GM23338 (cell line): ENCODE data around the gene RPL41. TPM values are rescaled to one million over a fixed set of nuclear protein-coding genes. Genes with fewer than 3 reads are reported as not detected.

Experiments used
- ATAC-seq: fragments of 200-7000 bp; cut with Tn5 transposase; 3 replicates; pipeline ENCODE4 v1.9.1; 2020
- DNase-seq: peaks from one replicate; pipeline ENCODE4 v3.0.0-alpha.2; 2015; ENCODE audit warnings: low spot score
- H2AFZ ChIP-seq: fragments of 200-600 bp; sonication (generic); 2 replicates; pipeline ENCODE4 v1.8.0; 2016; ENCODE audit warnings: antibody characterized with exemption, mild to moderate bottlenecking, moderate library complexity
- H3F3A ChIP-seq: fragments of 200-600 bp; sonication (generic); replicated peaks from 2 replicates; pipeline ENCODE4 v1.8.0; 2017; ENCODE audit warnings: antibody characterized with exemption, mixed run types, low read depth
- H3K27ac ChIP-seq: fragments of 200-600 bp; sonication (generic); 2 replicates; pipeline ENCODE4 v1.6.1; 2016; ENCODE audit warnings: low read depth
- H3K27me3 ChIP-seq: fragments of 200-600 bp; sonication (generic); 2 replicates; pipeline ENCODE4 v1.8.0; 2016; ENCODE audit warnings: mild to moderate bottlenecking, mixed run types, moderate library complexity; ENCODE audit not compliant: insufficient read depth
- H3K36me3 ChIP-seq: fragments of 200-600 bp; sonication (generic); 2 replicates; pipeline ENCODE4 v1.8.0; 2016; ENCODE audit warnings: mild to moderate bottlenecking; ENCODE audit not compliant: insufficient read depth
- H3K4me1 ChIP-seq: fragments of 200-600 bp; sonication (generic); 2 replicates; pipeline ENCODE4 v1.8.0; 2016; ENCODE audit warnings: mild to moderate bottlenecking, moderate library complexity; ENCODE audit not compliant: insufficient read depth
- H3K4me2 ChIP-seq: fragments of 200-600 bp; sonication (generic); 2 replicates; pipeline ENCODE4 v1.7.1; 2017; ENCODE audit warnings: mixed run types
- H3K4me3 ChIP-seq: fragments of 200-600 bp; sonication (generic); 2 replicates; pipeline ENCODE4 v1.6.1; 2016; ENCODE audit warnings: mixed run types
- H3K79me2 ChIP-seq: fragments of 200-600 bp; sonication (generic); replicated peaks from 2 replicates; pipeline ENCODE4 v1.8.0; 2017; ENCODE audit warnings: mild to moderate bottlenecking; ENCODE audit not compliant: insufficient read depth
- H3K9me2 ChIP-seq: fragments of 200-600 bp; sonication (generic); 2 replicates; pipeline ENCODE4 v1.8.0; 2017; ENCODE audit not compliant: insufficient read depth
- H4K20me1 ChIP-seq: fragments of 200-600 bp; sonication (generic); replicated peaks from 2 replicates; pipeline ENCODE4 v1.8.0; 2017; ENCODE audit warnings: mild to moderate bottlenecking; ENCODE audit not compliant: insufficient read depth
- H3K27ac Mint-ChIP-seq: 2 replicates; pipeline ENCODE4 v1.8.0; 2020; ENCODE audit warnings: inconsistent platforms, mild to moderate bottlenecking, moderate library complexity, mixed read lengths
- H3K27me3 Mint-ChIP-seq: 3 replicates; pipeline ENCODE4 v1.8.0; 2022; ENCODE audit warnings: low read depth, mild to moderate bottlenecking, moderate library complexity, mixed read lengths, inconsistent platforms; ENCODE audit not compliant: insufficient read depth, poor library complexity
- H3K36me3 Mint-ChIP-seq: 3 replicates; pipeline ENCODE4 v1.8.0; 2021; ENCODE audit warnings: low read depth, mild to moderate bottlenecking, inconsistent platforms, moderate library complexity, mixed read lengths
- H3K4me1 Mint-ChIP-seq: 3 replicates; pipeline ENCODE4 v1.8.0; 2020; ENCODE audit warnings: mild to moderate bottlenecking, inconsistent platforms, mixed read lengths
- H3K4me3 Mint-ChIP-seq: 3 replicates; pipeline ENCODE4 v1.8.0; 2021; ENCODE audit warnings: moderate library complexity, mild to moderate bottlenecking, inconsistent platforms, mixed read lengths
- H3K9me3 Mint-ChIP-seq: 3 replicates; pipeline ENCODE4 v1.8.0; 2020; ENCODE audit warnings: moderate library complexity, mild to moderate bottlenecking, inconsistent platforms, mixed read lengths
- CREB1 ChIP-seq: fragments of 250-450 bp; sonication (Bioruptor Pico); IDR thresholded peaks from 2 replicates; pipeline ENCODE4 v1.5.0; 2020; ENCODE audit warnings: low read depth, mild to moderate bottlenecking, moderate library complexity
- EZH2phosphoT487 ChIP-seq: fragments of 200-600 bp; sonication (generic); IDR thresholded peaks from one replicate; pipeline ENCODE4 v1.8.1; 2018; ENCODE audit warnings: antibody characterized with exemption; ENCODE audit not compliant: unreplicated experiment
- JUNB ChIP-seq: IDR thresholded peaks from one replicate; pipeline ENCODE4 v1.6.1; 2016; ENCODE audit warnings: antibody characterized with exemption; ENCODE audit not compliant: unreplicated experiment
- POLR2AphosphoS5 ChIP-seq: IDR thresholded peaks from 2 replicates; pipeline ENCODE4 v1.6.1; 2016; ENCODE audit warnings: antibody characterized with exemption, low read depth
- STAT1 ChIP-seq: IDR thresholded peaks from one replicate; pipeline ENCODE4 v1.6.1; 2016; ENCODE audit warnings: antibody characterized with exemption; ENCODE audit not compliant: unreplicated experiment
- ZNF462 ChIP-seq: fragments of 250-450 bp; sonication (Bioruptor Pico); IDR thresholded peaks from 2 replicates; pipeline ENCODE4 v1.5.0; 2020; ENCODE audit warnings: mild to moderate bottlenecking, moderate library complexity
- polyA plus RNA-seq: library from polyadenylated mRNA; unstranded; fragments of >200 nt; fragmentation: Nextera tagmentation; extraction: Ambion mirVana; gene quantifications from 2 replicates; pipeline ENCODE4 v1.2.1, GENCODE V29; 2016
- total RNA-seq: library from RNA; depleted of rRNA; stranded (reverse); fragments of >200 nt; shearing (Covaris generic); gene quantifications from 2 replicates; pipeline ENCODE4 v1.2.3, GENCODE V29; 2014
- TF ChIP-seq, protein P1 (sequence below): IDR thresholded peaks from 2 replicates; pipeline ENCODE4 v1.6.1; 2016; ENCODE audit warnings: antibody characterized with exemption

The RPL41 gene
- total and polyA plus RNA-seq, 2 experiments from 2014 or later, result 2,039 to 3,875 TPM

GRCh38 chr12:56104815-56105608, 11.4 kb upstream of the RPL41 start:
- ATAC-seq (peak; percentile 35), DNase-seq (peak; percentile 39)
- Histone ChIP-seq H4K20me1 (peaks cover 21% of the 10 kb centered on the region), H3K27me3 (no peaks in the 10 kb centered on the region), H3K79me2 (peaks cover 36% of the 10 kb centered on the region), H3K36me3 (peaks cover 42% of the 10 kb centered on the region), H3K4me1 (peaks cover 22% of the 10 kb centered on the region), H3K27ac (peak overlapping the region; percentile 93), H3K9me2 (no peaks in the 10 kb centered on the region), H3K4me3 (peak overlapping the region; percentile 99), H2AFZ (peak overlapping the region; percentile 91), H3K4me2 (peak overlapping the region; percentile 100), H3F3A (peaks cover 52% of the 10 kb centered on the region)
- Mint-ChIP-seq H3K27ac (peak overlapping the region; percentile 98), H3K4me3 (peak overlapping the region; percentile 96), H3K27me3 (peaks cover 13% of the 10 kb centered on the region), H3K9me3 (no peaks in the 10 kb centered on the region), H3K4me1 (peaks cover 21% of the 10 kb centered on the region), H3K36me3 (peaks cover 79% of the 10 kb centered on the region)
- no peak for TF ChIP-seq ZNF462
- no peak for TF ChIP-seq CREB1
- TF ChIP-seq STAT1, result no peak
- no peak for TF ChIP-seq EZH2phosphoT487
- TF ChIP-seq POLR2AphosphoS5, result no peak

GRCh38 chr12:56105609-56105902, 10.9 kb upstream of the RPL41 start:
- H3K9me2 ChIP-seq, result no peaks in the 10 kb centered on the region
- peaks cover 24% of the 10 kb centered on the region for H4K20me1 ChIP-seq
- Mint-ChIP-seq H3K4me1 (peaks cover 21% of the 10 kb centered on the region), H3K27ac (peak overlapping the region; percentile 98), H3K4me3 (peak overlapping the region; percentile 96), H3K9me3 (no peaks in the 10 kb centered on the region), H3K36me3 (peaks cover 79% of the 10 kb centered on the region), H3K27me3 (peaks cover 13% of the 10 kb centered on the region)
- ATAC-seq (no peak), DNase-seq (no peak)
- peaks cover 22% of the 10 kb centered on the region for H3K4me1 ChIP-seq
- TF ChIP-seq JUNB (no peak), POLR2AphosphoS5 (no peak), EZH2phosphoT487 (no peak)
- TF ChIP-seq, protein P1, sequence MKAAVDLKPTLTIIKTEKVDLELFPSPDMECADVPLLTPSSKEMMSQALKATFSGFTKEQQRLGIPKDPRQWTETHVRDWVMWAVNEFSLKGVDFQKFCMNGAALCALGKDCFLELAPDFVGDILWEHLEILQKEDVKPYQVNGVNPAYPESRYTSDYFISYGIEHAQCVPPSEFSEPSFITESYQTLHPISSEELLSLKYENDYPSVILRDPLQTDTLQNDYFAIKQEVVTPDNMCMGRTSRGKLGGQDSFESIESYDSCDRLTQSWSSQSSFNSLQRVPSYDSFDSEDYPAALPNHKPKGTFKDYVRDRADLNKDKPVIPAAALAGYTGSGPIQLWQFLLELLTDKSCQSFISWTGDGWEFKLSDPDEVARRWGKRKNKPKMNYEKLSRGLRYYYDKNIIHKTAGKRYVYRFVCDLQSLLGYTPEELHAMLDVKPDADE, result no peak
- 0 out of 2 replicates have a peak overlapping the region, but pooled peaks have one; percentile 65 for H3K27ac ChIP-seq
- H3K27me3 ChIP-seq, result no peaks in the 10 kb centered on the region
- peaks cover 55% of the 10 kb centered on the region for H3F3A ChIP-seq
- peaks cover 42% of the 10 kb centered on the region for H3K36me3 ChIP-seq
- peak overlapping the region; percentile 100 for H3K4me2 ChIP-seq
- H2AFZ ChIP-seq, result no peak overlapping the region
- peaks cover 36% of the 10 kb centered on the region for H3K79me2 ChIP-seq
- peak overlapping the region; percentile 99 for H3K4me3 ChIP-seq
